Panc1 (cell line): ENCODE measurements around the gene DACH1. TPM values are rescaled to one million over a fixed set of nuclear protein-coding genes. Genes with fewer than 3 reads are reported as not detected.

Experiments
- ATAC-seq: fragments of 200-7000 bp; cut with Tn5 transposase; 2 replicates; pipeline ENCODE4 v1.9.1; 2020; ENCODE audit warnings: mild to moderate bottlenecking, moderate library complexity
- BruUV-seq: library from RNA; stranded (reverse); fragments of 400-500 nt; replicated peaks from 2 replicates; lab custom pipeline; 2021; lab: Mats Ljungman, UMichigan
- CTCF ChIA-PET: fragments of 300-600 bp; sonication (Branson Sonifier 250); formaldehyde crosslinking; loops from one replicate; lab custom pipeline; 2022; ENCODE audit warnings: antibody characterized with exemption; lab: Charles Lee
- POLR2A ChIA-PET: fragments of 300-600 bp; sonication (Branson Sonifier 250); formaldehyde crosslinking; loops from one replicate; lab custom pipeline; 2022; ENCODE audit warnings: antibody characterized with exemption; lab: Charles Lee
- DNase-seq: peaks from one replicate; pipeline ENCODE4 v3.0.0-alpha.2; 2010; ENCODE audit warnings: low read depth, low spot score
- H3K27ac ChIP-seq: 2 replicates; pipeline ENCODE4 v1.5.1; 2011; ENCODE audit warnings: mild to moderate bottlenecking, low read length, inconsistent platforms
- H3K27me3 ChIP-seq: fragments of 200-500 bp; sonication (Bioruptor generic); 2 replicates; pipeline ENCODE4 v1.6.0; 2014; ENCODE audit warnings: low read length, inconsistent platforms; ENCODE audit not compliant: control insufficient read depth, insufficient read depth
- H3K36me3 ChIP-seq: fragments of 200-500 bp; sonication (Bioruptor generic); 2 replicates; pipeline ENCODE4 v1.5.1; 2014; ENCODE audit warnings: inconsistent platforms, mild to moderate bottlenecking, low read length, moderate library complexity; ENCODE audit not compliant: control insufficient read depth, insufficient read depth
- H3K4me1 ChIP-seq: 2 replicates; pipeline ENCODE4 v1.5.1; 2011; ENCODE audit warnings: inconsistent platforms, mild to moderate bottlenecking, low read length, moderate library complexity; ENCODE audit not compliant: control insufficient read depth, insufficient read depth
- H3K4me3 ChIP-seq, 2 experiments: 2 replicates each; pipeline ENCODE4 v1.5.1; 2011 to 2012; ENCODE audit warnings: low read depth in 2 of 2, low read length in 2 of 2, mild to moderate bottlenecking in 2 of 2, inconsistent platforms in 1 of 2, moderate library complexity in 1 of 2
- H3K9me3 ChIP-seq: fragments of 200-500 bp; sonication (Bioruptor generic); 2 replicates; pipeline ENCODE4 v1.5.1; 2014; ENCODE audit warnings: low read depth, mild to moderate bottlenecking, inconsistent platforms, low read length, moderate library complexity; ENCODE audit not compliant: control insufficient read depth, insufficient read depth
- POLR2AphosphoS5 ChIP-seq: IDR thresholded peaks from 2 replicates; pipeline ENCODE4 v1.6.1; 2012; ENCODE audit warnings: mild to moderate bottlenecking, low read depth, low read length, moderate library complexity
- SIN3A ChIP-seq: IDR thresholded peaks from 2 replicates; pipeline ENCODE4 v1.6.1; 2012; ENCODE audit warnings: low read depth, mild to moderate bottlenecking, low read length, moderate library complexity, borderline replicate concordance; ENCODE audit not compliant: insufficient read depth
- TCF7L2 ChIP-seq: IDR thresholded peaks from 2 replicates; pipeline ENCODE4 v1.6.1; 2011; ENCODE audit warnings: mild to moderate bottlenecking, low read depth, low read length, inconsistent platforms
- in situ Hi-C: cut with HindIII; loops from 2 replicates; pipeline ENCODE4 v1.10.0; 2016; ENCODE audit warnings: low sequenced_read_pairs, low pct_unique_long_range_greater_than_20kb
- intact Hi-C: fragments of 100-400 bp; cut with micrococcal nuclease; formaldehyde crosslinking; loops from one replicate; pipeline ENCODE4 v1.10.0; 2022; ENCODE audit not compliant: unreplicated experiment
- total RNA-seq: library from RNA; stranded (reverse); gene quantifications from one replicate; pipeline ENCODE4 v1.2.1, GENCODE V29; 2021; ENCODE audit not compliant: unreplicated experiment
- TF ChIP-seq, protein P1 (sequence below), 2 experiments: IDR thresholded peaks; 2 replicates each; pipeline ENCODE4 v1.6.1; 2011 to 2012; ENCODE audit warnings: low read depth in 2 of 2, control low read depth in 1 of 2, low read length in 1 of 2, mild to moderate bottlenecking in 1 of 2, moderate library complexity in 1 of 2; ENCODE audit not compliant: insufficient read depth in 1 of 2
- TF ChIP-seq, protein P2 (sequence below): fragments of 450-650 bp; IDR thresholded peaks from 2 replicates; pipeline ENCODE4 v1.5.1; 2017; ENCODE audit warnings: mild to moderate bottlenecking

DACH1 gene
- total RNA-seq, 1 experiment from 2014 or later = 0.54 TPM

DNA sequence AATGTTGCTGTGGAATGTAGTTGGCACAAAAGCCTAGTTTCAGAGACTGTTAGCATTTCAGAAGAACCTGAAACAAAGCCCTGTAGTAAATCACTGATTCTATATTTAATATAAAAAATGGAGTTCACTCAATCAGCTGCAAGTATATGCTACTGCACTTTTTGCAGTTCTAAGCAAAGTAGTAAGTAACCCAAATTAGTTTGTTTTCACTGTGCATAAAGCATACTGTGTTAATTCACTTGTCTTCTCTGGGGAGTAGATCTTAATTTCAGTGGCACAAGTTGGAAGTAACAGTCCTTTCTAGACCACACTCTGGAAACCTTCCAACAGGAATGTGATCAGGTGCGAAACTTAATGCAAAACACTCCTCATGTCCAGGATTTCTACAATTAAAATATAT lies 139.3 kb downstream of the DACH1 start:
- Histone ChIP-seq H3K36me3 (no peaks in the 10 kb centered on the region), H3K27ac (no peak overlapping the region), H3K27me3 (no peaks in the 10 kb centered on the region), H3K9me3 (no peaks in the 10 kb centered on the region), H3K4me1 (no peaks in the 10 kb centered on the region), H3K4me3 (no peak overlapping the region)
- ChIA-PET POLR2A (no interaction called here), CTCF (no interaction called here)
- TF ChIP-seq, protein P1, sequence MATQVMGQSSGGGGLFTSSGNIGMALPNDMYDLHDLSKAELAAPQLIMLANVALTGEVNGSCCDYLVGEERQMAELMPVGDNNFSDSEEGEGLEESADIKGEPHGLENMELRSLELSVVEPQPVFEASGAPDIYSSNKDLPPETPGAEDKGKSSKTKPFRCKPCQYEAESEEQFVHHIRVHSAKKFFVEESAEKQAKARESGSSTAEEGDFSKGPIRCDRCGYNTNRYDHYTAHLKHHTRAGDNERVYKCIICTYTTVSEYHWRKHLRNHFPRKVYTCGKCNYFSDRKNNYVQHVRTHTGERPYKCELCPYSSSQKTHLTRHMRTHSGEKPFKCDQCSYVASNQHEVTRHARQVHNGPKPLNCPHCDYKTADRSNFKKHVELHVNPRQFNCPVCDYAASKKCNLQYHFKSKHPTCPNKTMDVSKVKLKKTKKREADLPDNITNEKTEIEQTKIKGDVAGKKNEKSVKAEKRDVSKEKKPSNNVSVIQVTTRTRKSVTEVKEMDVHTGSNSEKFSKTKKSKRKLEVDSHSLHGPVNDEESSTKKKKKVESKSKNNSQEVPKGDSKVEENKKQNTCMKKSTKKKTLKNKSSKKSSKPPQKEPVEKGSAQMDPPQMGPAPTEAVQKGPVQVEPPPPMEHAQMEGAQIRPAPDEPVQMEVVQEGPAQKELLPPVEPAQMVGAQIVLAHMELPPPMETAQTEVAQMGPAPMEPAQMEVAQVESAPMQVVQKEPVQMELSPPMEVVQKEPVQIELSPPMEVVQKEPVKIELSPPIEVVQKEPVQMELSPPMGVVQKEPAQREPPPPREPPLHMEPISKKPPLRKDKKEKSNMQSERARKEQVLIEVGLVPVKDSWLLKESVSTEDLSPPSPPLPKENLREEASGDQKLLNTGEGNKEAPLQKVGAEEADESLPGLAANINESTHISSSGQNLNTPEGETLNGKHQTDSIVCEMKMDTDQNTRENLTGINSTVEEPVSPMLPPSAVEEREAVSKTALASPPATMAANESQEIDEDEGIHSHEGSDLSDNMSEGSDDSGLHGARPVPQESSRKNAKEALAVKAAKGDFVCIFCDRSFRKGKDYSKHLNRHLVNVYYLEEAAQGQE (IDR thresholded peaks at IDR 0.05; ENCODE audit: insufficient read depth in 1 of 2, low read depth in 2 of 2, low read length in 1 of 2) = no peak
- TF ChIP-seq POLR2AphosphoS5 (no peak), SIN3A (no peak), TCF7L2 (no peak)
- TF ChIP-seq, protein P2, sequence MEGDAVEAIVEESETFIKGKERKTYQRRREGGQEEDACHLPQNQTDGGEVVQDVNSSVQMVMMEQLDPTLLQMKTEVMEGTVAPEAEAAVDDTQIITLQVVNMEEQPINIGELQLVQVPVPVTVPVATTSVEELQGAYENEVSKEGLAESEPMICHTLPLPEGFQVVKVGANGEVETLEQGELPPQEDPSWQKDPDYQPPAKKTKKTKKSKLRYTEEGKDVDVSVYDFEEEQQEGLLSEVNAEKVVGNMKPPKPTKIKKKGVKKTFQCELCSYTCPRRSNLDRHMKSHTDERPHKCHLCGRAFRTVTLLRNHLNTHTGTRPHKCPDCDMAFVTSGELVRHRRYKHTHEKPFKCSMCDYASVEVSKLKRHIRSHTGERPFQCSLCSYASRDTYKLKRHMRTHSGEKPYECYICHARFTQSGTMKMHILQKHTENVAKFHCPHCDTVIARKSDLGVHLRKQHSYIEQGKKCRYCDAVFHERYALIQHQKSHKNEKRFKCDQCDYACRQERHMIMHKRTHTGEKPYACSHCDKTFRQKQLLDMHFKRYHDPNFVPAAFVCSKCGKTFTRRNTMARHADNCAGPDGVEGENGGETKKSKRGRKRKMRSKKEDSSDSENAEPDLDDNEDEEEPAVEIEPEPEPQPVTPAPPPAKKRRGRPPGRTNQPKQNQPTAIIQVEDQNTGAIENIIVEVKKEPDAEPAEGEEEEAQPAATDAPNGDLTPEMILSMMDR = no peak
- in situ Hi-C loops = no loop called here
- DNase-seq (no peak), ATAC-seq (no peak)
- BruUV-seq = no TSS peak
- intact Hi-C loops = no loop called here

DNA sequence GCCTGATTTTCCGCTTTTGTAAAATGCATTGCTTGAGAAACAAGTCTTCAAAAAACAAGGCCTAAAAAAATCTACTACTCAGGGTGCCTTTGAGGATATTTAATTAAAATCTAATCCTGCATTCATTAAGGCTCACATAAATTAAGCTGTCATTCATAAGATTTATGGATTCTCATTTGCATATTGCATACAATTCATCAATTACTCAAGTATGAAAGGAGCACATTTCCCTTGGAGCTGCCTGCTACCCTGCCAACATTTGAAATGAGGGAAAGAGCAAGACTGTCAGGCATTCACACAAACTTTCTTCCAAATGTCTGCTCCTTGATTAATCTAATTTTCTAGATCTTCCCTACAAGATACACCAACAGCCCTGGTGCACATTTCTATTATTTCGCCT lies 140.0 kb downstream of the DACH1 start:
- TF ChIP-seq, protein P2 = no peak
- TF ChIP-seq, protein P1 (IDR thresholded peaks at IDR 0.05; ENCODE audit: insufficient read depth in 1 of 2, low read depth in 2 of 2, low read length in 1 of 2) = no peak
- TF ChIP-seq SIN3A (no peak), POLR2AphosphoS5 (no peak), TCF7L2 (no peak)
- no peaks in the 10 kb centered on the region for H3K27me3 ChIP-seq
- no peaks in the 10 kb centered on the region for H3K4me1 ChIP-seq
- DNase-seq = no peak
- no peak overlapping the region for H3K27ac ChIP-seq
- in situ Hi-C loops (no loop called here), intact Hi-C loops (no loop called here)
- POLR2A ChIA-PET = no interaction called here
- no peaks in the 10 kb centered on the region for H3K9me3 ChIP-seq
- no peak overlapping the region for H3K4me3 ChIP-seq
- BruUV-seq = no TSS peak
- H3K36me3 ChIP-seq = no peaks in the 10 kb centered on the region
- no peak for ATAC-seq
- CTCF ChIA-PET = no interaction called here
